ENCODE data around the gene ZNF436.
A peak's percentile ranks its signal among the peaks of the same experiment; 100 is the strongest.
"Not testable (repeated sequence)": the region's sequence is repeated elsewhere in the genome, so short reads cannot be mapped to it uniquely, and the experiment has no call there.

The ZNF436 gene

DNA sequence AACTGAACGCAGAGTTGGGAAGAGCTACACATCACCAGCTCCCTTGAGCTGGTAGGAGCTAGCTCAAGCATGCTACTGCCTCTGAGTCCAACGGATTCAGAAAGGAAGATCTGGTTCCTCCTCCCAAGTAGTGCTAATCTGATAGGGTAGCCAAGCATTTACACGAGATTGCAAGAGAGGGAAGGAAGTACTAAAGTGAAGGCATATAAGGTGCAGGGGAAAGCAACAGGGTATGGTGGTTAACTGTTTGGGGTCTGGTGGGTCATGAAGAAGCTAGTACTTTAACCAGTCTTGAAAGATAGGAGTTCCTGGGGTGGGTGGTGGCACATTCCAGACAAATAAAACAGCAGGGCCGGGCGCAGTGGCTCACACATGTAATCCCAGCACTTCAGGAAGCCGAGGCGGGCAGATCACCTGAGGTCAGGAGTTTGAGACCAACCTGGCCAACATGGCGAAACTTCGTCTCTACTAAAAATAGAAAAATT lies 20.2 kb upstream of the ZNF436 start:
- DNase-seq: no peak

- no peak for DNase-seq
These were observed 17.9 kb upstream of the ZNF436 start for GRCh38 chr1:23387494-23387893.

- DNase-seq: no peak
These were observed 15.5 kb upstream of the ZNF436 start for GRCh38 chr1:23385119-23385621.

DNA sequence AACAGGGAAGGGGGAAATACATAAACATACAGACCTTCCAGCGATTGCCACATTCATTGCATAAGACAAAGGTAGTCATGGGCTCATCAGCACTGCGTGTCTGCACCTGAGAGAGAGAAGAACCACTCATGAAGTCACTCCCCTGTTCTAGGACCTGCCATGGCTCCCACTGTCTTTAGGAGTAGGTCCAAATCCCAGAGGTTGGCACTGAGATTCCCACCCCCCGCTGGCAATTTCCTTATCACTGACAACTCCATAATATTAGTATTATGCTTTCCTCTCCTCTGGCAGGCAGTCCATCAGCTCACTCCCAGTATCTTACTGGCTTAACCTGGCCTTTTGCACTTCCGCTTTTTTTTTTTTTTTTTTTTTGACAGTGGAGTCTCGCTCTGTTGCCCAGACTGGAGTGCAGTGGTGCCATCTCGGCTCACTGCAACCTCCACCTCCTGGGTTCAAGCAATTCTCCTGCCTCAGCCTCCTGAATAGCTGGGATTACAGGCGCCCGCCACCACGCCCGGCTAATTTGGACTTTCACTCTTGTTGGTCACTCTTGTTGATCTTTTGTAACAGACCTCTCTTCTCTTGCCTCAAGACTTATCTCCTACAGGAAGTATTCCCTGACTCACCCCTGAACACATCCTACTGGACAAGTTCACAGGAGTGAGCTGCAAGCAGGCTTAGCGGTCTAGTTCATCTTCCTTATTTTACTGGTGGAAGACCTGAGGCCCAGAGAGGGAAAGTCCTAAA lies 14.8 kb upstream of the ZNF436 start:
- no peak for DNase-seq

- DNase-seq: no peak
These were observed 14.1 kb upstream of the ZNF436 start for GRCh38 chr1:23383577-23384311.

GRCh38 chr1:23381233-23381885 lies 11.7 kb upstream of the ZNF436 start:
- DNase-seq: no peak

DNA sequence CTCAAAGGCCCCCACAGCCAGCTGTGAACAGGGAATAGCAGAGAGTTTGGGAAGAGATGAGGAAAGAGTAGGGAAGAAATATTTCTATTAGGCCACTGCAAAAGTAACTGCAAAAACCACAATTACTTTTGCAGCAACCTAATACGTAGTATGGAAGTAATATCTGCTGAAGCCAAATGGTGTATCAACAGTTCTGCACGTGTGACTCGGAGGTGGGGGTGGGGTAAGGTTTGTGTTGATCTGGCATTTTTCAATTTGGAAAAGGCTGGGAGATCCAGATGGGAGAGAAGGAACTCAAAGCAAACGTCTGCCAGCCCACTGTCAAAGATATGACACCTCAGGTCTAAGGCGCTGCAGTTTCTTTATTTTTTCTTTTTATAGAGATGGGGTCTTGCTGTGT lies 11.1 kb upstream of the ZNF436 start:
- DNase-seq: no peak

- not testable (repeated sequence) for DNase-seq
These were observed 10.6 kb upstream of the ZNF436 start for GRCh38 chr1:23380236-23380635.

- no peak for DNase-seq
These were observed 7.5 kb upstream of the ZNF436 start for GRCh38 chr1:23376890-23377811.

- not testable (repeated sequence) for DNase-seq
These were observed 4.6 kb upstream of the ZNF436 start for GRCh38 chr1:23374079-23374735.

DNA sequence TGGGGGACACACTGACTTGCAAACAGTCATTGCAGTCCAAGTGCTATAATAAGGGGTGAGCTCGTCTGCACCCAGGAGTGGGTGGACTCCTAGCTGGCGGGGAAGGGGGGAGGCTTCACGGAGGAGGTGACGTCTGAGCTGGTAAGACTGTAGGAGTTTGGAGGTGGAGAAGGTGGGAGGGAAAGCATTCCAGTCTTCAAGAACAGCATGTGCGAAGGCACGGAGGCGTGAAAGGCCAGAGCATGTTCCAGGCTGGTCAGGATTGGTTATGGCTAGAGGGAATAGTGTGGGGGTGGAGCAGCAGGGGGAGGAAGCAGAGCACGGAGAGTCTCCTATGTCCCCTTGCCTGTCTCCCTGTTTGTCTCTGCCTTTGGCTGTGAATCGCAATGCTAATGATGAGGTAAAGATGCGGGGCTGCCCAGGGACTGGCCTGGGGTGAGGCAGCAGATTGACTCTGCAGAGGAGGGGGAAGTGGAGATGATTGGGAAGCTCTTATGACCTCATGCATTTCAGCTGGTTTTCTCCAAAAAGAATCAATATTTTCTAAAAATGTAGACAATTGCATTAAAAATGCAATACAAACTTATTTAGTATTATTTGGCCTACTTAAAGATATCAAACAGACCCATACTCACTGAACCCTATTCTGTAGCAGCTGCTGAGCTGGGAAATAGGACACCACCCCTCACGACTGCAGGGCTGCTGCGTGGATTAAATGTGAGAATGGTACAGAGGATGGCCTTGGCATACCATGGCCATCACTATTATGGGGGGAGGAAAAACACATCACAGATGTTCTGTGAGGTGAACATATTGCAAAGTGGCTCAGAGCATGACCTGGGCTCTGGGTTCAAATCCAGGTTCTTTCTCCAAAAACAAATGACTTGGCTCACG lies 2.6 kb upstream of the ZNF436 start:
- DNase-seq: no peak

DNA sequence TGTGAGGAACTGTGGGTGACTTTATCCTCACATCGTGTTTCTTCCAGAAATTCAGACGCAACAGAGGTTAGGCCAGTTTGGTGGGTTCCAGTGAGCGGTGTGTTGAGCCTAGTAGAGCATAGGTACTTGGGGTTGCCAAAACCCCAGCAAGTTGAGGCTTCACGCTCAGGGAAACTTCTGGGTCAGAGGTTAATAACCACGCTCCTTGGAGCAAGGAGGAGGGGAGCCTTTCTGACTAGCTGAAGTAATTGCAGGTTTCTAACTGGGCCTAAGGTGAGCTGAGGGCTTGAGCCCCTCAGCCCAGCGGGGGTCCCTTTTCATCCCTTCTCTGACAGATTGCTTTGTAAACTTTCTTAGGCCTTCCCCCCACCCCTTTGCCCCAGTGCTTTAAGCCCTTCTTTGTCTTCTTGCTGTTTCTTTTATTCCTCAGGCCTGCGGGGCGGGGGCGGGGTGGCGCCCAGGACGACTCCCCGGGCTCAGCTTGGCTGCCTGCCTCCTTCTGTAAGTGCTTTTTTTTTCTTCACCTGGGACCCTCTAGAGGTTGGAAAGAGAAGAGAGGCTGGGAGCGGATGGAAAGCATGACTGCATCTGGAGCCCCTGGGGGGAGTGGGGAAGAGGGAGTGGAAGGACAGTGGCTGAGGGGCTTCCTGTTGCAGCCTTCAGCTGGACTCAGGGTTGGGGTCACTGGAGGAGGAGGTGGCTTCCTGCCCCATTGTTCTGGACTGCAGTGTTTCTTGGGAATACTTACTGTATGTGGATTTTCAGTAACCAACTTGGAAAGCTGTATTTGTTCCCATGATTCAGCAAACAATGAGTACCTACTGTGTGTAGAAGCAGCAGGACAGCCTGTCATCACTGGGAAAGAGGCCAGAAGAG lies 1.3 kb upstream of the ZNF436 start:
- no peak for DNase-seq

GRCh38 chr1:23370330-23370708 lies 683 bp upstream of the ZNF436 start:
- no peak for DNase-seq

DNA sequence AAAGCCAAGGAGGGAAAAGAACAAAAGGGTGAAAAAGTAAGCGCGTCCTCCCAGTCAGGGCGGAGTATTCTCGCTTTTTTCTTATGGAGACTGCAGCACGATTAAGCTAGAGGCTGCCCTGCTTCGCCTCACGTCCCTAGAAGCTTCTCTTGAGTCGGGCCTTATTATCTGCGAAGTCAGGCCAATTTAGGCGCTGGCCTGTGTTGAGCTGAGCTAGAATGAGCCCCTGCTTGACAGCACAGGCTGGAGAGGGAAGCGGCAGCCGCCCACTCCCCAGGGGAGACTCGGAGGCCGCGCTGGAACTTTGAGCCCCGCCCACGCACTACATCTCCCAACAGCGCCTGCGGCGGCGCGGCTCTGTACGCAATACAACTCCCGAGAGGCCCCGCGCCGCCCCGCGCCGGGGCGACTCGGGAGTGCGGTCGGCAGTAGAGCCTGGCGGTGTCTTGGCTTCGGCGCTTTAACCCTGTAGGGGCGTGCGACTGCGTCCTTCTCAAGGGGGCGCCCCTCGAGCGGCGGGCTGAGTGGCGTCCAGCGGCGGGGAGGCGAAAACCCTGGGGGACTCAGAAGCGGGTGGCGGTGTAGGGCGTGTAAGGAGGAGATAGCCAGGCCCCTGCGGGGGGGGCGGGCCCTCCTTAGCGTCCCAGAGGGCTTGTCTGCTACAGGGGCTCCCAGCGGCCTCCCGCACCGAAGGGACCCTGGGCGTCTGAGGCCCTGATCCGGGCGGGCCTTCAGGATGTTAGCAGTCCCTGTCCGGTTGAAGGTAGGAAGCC lies 888 bp downstream of the ZNF436 start:
- peak; percentile 85 to 91 for DNase-seq

DNA sequence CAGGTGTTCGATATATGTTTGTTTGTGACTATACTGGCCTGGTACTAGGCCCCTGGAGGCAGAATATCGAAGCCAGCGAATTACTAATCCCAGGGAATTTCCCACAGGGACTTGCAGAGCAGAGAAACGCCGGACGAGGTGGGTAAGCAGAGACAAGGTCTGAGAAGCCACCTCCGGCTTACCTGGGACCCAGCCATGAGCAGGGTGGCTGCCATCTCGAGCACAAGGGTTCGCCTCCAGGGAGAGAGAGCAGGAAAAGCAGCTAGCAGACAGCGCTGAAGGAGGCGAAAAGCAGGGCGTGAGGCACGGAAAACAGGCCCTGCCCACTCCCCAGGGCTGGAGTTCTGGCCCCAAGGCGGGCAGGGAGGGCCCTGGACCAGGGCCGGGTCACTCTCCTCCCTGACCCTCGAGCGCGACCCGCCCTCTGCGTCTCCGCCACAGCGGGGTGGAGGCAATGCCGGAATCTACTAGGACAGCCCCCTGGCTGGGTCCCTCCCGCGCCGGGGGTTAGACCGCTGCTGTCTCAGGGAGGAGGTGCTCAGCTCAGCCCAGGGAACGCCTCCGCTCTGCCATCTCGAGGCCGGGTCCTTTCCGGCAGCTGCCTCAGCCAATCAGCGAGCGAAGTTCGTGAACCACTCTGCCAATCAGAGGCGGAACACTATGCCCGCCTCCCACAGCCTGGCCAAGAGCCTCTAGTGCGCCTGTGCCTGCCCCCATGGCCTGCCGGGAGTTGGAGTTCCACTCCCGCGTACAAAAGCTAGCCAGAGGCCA lies 1.7 kb downstream of the ZNF436 start:
- peak; percentile 97 to 98 for DNase-seq

GRCh38 chr1:23367451-23367790 lies 2.2 kb downstream of the ZNF436 start:
- DNase-seq: no peak

DNA sequence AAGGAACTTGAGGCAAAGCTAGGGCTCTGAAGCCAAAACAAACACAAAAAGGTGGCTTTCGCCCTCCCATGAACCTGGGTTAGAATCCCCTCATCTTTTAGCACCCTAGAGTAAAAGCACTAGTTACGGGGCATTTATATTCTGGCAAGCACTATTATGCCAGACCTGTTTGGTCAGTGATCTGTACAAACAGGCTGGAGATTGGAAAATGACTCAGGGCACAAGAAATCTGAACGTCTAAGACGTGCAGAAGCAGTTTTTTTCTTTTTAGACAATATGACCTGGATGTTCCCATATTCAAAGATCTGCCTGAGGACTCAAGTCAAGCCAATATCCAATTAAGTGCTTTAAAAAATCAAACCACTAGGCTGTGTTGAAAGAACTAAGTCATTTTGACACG lies 3.0 kb downstream of the ZNF436 start:
- DNase-seq: no peak

GRCh38 chr1:23366146-23366545 lies 3.5 kb downstream of the ZNF436 start:
- no peak for DNase-seq
